Right lobe of liver (tissue), 4 donors: ENCODE results near the gene NOM1.
"Not testable (repeated sequence)": the region's sequence is repeated elsewhere in the genome, so short reads cannot be mapped to it uniquely, and the experiment has no call there.

ENCODE experiments used
- POLR2A ChIP-seq: fragments of 450-650 bp; IDR thresholded peaks from one replicate; pipeline ENCODE4 v1.6.1; 2017; ENCODE audit warnings: antibody characterized with exemption, mild to moderate bottlenecking
- TF ChIP-seq, protein P1 (sequence below), 4 donors: fragments of 200-600 bp in 3 of 4; fragments of 450-650 bp in 1 of 4; IDR thresholded peaks; one replicate each; pipeline versions ENCODE4 v1.5.1 to v1.8.0; 2016 to 2022; ENCODE audit warnings: antibody characterized with exemption in 4 of 4, mild to moderate bottlenecking in 2 of 4
- donor health status: DM: no; HTN: no; CAD: no.
- donor health status: DM: no; HTN: no; CAD: no.
- donor health status: DM: no; HTN: yes; CAD: no.

- TF ChIP-seq, protein P1, sequence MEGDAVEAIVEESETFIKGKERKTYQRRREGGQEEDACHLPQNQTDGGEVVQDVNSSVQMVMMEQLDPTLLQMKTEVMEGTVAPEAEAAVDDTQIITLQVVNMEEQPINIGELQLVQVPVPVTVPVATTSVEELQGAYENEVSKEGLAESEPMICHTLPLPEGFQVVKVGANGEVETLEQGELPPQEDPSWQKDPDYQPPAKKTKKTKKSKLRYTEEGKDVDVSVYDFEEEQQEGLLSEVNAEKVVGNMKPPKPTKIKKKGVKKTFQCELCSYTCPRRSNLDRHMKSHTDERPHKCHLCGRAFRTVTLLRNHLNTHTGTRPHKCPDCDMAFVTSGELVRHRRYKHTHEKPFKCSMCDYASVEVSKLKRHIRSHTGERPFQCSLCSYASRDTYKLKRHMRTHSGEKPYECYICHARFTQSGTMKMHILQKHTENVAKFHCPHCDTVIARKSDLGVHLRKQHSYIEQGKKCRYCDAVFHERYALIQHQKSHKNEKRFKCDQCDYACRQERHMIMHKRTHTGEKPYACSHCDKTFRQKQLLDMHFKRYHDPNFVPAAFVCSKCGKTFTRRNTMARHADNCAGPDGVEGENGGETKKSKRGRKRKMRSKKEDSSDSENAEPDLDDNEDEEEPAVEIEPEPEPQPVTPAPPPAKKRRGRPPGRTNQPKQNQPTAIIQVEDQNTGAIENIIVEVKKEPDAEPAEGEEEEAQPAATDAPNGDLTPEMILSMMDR (IDR thresholded peaks at IDR 0.05), result not testable (repeated sequence)
- TF ChIP-seq POLR2A, result not testable (repeated sequence)
Measured at GRCh38 chr7:156936766-156937165, 12.7 kb upstream of the NOM1 start.
